NCI-H128 (cell line): ENCODE data around the gene LFNG.
"Not testable (repeated sequence)": the region's sequence is repeated elsewhere in the genome, so short reads cannot be mapped to it uniquely, and the experiment has no call there.

ENCODE experiments used
- DNase-seq: peaks from one replicate; lab custom pipeline; 2025; ENCODE audit not compliant: unreplicated experiment; lab: John Stamatoyannopoulos, UW

Gene LFNG

DNA sequence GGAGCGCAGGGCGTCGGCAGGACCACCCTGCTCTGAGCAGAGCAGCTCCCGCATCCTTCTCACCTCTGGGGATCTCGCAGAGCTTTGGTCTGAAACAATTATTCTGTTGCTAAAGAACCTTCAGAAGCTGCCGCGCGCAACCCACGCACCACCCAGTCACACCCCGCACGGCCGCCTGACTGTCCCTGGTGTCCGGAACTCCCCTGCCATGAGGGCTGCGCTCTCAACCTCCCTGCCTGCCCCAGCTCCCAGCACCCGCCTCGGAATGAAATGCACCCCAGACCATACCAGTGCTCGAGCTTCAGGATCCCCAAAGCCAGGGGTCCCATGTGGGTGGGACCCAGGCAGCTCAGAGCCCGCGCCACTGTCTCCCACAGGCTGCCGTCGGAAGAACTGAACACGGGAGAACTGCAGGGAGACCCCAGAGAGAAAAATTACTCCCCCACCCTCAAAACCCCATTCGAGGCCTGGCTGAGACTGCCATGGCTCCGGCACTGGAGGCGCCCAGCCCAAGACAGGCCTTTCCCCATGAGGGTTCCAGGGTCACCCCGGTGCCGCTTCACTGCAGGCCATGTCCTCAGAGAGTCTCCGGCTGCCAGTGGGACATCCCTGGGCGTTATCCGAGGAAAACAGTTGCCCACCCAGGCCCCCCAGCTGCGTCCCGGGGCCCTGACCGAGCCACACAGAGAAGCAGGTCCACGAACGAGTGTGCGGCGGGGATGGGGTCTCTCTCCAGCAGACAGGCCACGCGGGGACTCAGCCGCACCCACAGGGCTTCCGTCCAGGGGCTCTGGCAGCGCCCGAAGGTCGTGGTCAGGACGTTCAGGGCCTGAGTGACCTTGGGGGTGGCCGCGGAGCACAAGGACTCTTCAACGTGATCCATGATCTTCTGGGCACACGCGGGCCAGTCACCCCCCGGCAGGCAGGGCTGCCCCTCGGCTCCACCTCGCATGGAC is 23.6 kb downstream of the LFNG start:
- no peak for DNase-seq

GRCh38 chr7:2544541-2545188 is 25.1 kb downstream of the LFNG start:
- no peak for DNase-seq

GRCh38 chr7:2545746-2546425 is 26.3 kb downstream of the LFNG start:
- DNase-seq, result no peak

DNA sequence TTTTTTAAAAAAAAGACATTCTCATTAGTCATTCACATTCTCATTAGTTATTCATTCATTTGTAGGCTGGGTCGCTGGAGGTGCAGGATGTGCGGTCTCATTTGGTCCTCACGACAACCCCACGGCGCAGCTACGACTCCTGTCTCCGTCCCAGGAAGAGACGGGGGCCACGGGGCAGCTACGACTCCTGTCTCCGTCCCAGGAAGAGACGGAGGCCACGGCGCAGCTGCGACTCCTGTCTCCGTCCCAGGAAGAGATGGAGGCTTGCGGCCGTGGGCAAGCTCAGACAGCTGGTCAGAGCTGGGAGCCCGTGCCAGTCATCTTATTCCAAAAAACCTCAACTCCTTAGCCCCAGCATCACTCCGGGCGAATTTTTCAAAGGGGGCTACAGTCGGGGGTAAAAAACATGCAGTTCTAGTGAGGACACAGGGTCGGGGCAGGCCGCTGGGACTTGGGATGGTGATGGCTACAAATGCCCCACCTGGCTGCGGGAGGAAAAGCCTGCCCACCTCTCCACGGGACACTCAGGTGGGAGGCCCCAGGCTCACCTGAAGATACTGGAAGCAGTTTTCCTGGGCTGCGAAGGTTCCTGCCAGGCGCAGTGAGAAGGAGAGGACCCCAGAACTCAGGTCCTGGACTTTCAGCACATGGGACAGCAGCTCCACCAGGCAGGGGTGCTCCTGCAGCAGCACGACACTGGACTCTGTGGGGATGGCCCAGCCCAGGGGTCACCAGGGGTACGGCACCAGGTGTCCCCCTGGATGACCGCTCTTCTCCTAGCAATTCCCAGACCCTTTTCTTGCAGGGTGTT is 27.4 kb downstream of the LFNG start:
- DNase-seq, result no peak

- no peak for DNase-seq
Observed at GRCh38 chr7:2551418-2551817, 31.8 kb downstream of the LFNG start.

- no peak for DNase-seq
Observed at GRCh38 chr7:2553108-2553507, 33.5 kb downstream of the LFNG start.

DNA sequence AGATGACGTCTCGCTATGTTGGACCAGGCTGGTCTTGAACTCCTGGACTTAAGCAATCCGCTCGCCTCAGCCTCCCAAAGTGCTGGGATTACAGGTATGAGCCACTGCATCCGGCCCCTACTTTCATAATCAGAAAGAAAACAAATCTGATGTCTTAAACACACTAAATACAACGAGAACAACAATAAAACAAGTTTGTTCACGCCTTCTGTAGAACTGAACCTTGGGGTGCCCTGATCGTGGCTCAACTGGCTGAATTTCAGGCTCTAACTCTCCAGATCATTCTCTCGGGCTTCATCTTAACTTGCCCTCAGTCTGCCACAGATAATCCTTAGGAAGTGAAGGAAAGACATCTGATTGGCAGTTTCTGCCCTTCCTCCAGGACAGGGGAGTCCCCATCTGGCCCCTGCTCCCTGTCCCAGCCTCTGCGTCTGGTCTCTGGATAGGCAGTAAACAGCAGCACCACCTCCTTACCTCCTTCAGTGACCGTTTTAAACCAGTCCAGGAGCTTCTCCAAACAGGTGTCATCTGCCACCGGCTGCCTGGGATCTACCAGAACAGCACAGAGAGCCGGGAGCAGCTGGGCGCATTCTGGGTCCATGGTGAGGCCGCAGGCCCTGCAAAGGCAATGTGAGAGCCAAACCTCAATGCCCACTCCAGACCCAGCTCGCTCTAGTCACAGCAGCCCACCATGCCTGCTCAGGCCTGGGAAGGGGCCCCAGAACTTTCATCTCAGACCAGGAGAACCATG is 34.4 kb downstream of the LFNG start:
- no peak for DNase-seq

- DNase-seq, result no peak
Observed at GRCh38 chr7:2554661-2555111, 35.1 kb downstream of the LFNG start.

DNA sequence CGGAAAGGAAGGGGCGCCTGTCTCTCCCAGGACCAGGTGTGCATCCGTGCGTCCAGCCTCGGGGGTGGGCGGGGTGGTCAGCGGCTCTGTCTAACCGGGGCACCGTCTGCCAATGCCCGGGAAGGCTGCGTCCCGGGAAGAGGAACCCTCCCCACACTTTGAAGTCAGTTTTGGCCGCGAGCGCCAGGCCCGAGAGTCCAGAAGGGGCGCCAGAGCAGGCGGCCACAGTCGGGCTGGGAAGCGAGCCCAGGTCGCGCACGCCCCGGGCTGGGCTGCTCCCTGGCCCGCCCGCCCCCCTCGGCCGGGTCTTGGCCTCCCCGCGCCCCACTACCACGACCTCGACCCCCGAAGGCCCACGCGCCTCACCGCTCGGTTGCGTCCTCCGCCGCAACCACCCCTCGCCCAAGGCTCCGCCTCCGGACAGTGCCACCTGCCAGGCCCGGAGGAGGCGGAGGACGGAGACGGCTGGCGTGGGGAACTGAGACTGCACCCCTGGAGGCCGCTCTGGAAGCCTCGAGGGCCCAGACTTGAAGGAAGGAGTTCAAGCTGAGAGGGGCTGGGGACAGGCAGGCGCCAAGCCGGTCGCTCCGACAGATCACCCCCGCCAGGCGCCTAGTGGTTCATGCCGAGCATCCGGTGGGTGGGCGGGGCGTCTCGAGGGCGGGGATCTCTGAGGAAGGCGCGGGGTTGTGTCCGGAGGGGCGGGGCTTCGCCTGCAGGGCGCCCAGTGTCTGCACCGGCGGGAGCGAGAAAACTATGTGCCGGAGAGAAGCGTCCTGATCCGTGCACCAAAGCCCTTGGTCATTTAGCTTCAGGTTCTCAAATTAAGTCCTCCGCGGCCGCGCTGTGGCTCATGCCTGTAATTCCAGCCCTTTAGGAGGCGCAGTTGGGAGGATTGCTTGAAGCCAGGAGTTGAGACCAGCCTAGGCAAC is 35.8 kb downstream of the LFNG start, which contains the start of gene BRAT1:
Gene BRAT1, minus strand, starts transcription at position 404 of the 932 bp plus-strand sequence. CDS start 1,093 bp downstream, outside the sequence.
- DNase-seq, result peak; percentile 78

- peak; percentile 49 for DNase-seq
Observed at GRCh38 chr7:2558629-2559282, 39.2 kb downstream of the LFNG start, which contains the start of gene IQCE. TSS of gene IQCE (plus strand) at chr7:2558979. CDS start at chr7:2559182, 203 bp downstream.

DNA sequence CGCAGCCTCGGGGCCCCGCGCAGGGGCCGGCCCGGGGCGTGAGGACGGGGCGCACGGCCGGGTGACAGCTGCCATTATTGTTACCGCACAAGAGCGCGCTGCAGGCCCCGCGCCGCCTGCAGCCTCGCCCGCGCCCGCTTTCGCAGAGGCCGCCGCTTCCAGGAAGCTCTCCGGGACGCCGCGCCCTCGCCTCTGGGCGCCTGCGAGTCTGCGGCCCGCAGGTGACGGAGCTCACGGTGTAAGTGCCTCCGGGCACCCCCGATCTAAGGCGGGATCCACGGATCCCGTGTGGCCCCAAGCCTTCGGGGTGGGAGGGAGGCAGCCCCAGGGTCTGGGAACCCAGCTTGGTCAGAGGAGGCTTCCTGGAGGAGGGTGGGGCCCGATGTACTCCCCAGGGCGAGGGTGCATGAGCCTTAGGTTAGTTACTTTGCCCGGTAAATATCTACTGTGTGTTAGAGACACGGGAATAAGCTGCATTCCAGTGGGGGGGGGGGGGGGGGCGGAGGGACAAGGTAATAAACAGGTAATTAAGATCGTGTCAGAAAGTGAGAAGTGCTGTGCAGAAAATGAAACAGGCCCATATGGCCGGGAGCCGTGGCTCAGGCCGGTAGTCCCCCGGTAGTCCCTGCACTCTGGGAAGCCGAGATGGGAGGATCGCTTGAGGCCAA is 39.8 kb downstream of the LFNG start:
- no peak for DNase-seq

- DNase-seq, result not testable (repeated sequence)
Observed at GRCh38 chr7:2563955-2564354, 44.4 kb downstream of the LFNG start.

- DNase-seq, result no peak
Observed at GRCh38 chr7:2564970-2565540, 45.5 kb downstream of the LFNG start.

- no peak for DNase-seq
Observed at GRCh38 chr7:2566348-2566889, 46.8 kb downstream of the LFNG start.

GRCh38 chr7:2566890-2567678 is 47.5 kb downstream of the LFNG start:
- no peak for DNase-seq

DNA sequence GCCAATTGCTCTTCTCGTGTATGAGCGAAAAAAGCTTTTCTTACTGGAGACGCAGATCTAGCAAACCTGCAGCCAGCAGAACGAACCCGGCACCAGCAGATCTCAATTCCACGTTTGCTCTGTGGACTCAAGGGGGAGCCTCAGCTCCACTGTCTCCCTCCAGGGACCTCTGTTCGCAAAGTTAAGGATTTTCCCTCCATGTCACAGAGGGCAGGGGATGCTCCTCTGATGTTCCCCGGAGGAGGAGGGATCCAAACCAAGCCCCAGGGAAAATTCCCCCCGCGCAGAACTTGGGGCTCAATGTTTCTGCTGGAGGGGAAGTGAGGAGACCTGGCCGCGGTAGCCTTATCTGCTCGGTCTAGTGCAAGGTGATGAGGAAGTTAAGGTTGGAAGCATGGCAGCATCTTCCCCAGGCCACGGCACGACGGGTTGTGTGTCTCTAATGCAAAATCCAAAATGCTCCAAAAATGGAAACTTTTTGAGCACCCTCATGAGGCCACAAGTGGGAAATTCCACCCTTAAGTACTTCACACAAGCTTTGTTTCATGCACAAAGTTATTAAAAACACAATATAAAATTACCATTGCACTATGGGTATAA is 48.2 kb downstream of the LFNG start:
- DNase-seq, result no peak
